DLD1 (cell line): ENCODE results near the gene SMAD6.
"Not testable (repeated sequence)": the region's sequence is repeated elsewhere in the genome, so short reads cannot be mapped to it uniquely, and the experiment has no call there.

Experiments
- in situ Hi-C: cut with HindIII; loops from 2 replicates; pipeline ENCODE4 v1.10.0; 2017; ENCODE audit warnings: low sequenced_read_pairs

The SMAD6 gene

GRCh38 chr15:66755298-66756068 is 53.4 kb downstream of the SMAD6 start:
- in situ Hi-C loops, result no loop called here

GRCh38 chr15:66756295-66756694 is 54.3 kb downstream of the SMAD6 start:
- in situ Hi-C loops, result no loop called here

- in situ Hi-C loops, result no loop called here
These were observed 55.0 kb downstream of the SMAD6 start for GRCh38 chr15:66757030-66757429.

GRCh38 chr15:66757521-66757920 is 55.5 kb downstream of the SMAD6 start:
- in situ Hi-C loops, result no loop called here

DNA sequence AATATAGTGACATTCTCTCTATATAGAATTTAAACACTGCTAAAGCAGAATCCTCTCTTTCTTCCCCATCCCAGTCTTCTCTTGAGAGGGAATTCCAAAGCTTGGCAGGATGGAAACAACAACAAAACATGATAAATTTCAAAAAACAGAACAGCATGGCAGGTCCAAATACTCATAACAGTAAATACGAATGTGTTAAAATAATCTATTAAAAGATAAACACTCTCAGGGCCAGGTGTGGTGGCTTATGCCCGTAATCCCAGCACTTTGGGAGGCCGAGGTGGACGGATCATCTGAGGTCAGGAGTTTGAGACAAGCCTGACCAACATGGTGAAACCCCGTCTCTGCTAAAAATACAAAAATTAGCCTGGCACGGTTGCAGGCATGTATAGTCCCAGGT is 56.2 kb downstream of the SMAD6 start:
- in situ Hi-C loops, result not testable (repeated sequence)

GRCh38 chr15:66758844-66759243 is 56.8 kb downstream of the SMAD6 start:
- in situ Hi-C loops, result no loop called here

DNA sequence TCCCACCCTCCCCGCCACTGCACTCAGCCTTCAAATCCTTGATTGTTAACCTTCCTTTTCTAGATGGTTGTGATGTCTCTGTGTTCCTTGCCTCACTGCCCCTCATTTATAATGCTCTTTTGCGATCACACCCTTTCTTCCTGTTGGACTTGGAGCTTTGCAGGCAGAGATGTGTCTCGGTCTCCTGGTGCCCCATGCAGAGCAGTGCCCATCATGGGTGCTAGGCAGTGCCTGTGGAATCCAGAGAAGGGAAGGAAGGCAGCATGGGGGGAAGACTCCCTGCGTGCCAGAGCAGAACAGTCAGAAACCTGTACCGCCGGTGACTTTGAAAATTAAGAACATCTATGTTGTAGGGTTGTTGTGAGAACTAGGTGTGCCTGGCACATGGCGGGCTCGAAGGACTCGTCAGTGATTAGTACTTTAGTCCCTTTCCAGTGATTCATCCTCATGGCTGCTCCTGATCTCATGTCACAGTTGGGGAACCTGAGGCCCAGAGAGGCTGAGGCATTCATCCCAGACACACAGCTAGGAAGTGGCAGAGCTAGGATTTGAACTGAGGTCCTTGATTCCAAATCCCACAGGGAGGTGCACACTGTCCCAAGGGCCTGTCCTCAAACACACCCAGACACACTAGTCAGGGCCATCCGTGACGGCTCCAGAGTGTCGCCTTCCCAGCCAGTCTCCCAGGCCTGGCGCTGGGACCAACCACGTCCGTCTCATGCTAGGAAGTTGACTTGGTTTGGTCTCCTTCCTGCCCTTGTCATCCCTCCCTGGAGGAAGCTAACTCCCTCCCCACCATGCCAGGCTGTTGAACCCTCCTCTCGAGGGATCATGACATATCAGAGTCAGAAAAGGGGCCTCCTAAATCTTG is 58.3 kb downstream of the SMAD6 start:
- in situ Hi-C loops, result no loop called here

- in situ Hi-C loops, result no loop called here
These were observed 59.1 kb downstream of the SMAD6 start for GRCh38 chr15:66760968-66761725.

DNA sequence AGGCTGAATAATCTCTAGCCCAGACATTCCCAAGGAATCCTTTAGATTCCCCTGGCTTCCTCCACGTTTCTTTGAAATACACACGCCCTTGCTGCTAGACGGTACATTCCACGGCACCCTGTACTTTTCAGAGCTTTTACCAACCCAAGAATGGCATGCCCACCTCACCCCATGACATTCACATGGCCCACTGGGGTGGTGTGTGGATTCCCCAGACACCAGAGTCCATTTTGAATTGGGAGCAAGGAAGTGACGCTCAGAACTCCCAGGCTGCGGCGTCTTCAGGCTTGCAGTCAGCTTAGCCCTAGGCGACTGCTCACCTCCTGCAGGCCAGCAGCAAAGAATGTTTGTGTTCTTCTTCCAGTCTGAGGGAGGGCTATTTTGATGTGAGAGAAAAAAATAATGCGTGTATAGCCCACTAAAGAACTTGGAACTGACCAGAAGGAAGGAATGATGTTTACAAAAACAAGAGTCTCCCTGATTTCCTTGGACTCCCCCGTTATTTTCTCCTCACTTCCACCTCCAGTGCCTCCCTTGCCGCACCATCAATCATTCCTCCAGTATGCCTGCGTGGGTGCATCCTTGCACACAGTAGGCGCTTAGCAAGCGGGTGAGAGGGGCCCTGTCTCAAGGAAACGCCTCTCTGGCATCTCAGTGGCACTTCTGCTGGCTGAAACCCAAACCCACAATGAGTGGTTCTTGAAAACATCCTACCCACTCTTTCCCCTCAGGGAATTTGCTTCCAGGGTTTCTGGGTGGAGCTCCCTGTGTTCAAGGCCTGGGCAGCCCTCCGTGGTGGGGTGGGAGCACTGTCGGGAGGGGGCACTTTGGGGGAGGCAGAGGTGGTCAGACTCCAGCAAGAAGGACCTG is 59.9 kb downstream of the SMAD6 start:
- in situ Hi-C loops, result no loop called here

DNA sequence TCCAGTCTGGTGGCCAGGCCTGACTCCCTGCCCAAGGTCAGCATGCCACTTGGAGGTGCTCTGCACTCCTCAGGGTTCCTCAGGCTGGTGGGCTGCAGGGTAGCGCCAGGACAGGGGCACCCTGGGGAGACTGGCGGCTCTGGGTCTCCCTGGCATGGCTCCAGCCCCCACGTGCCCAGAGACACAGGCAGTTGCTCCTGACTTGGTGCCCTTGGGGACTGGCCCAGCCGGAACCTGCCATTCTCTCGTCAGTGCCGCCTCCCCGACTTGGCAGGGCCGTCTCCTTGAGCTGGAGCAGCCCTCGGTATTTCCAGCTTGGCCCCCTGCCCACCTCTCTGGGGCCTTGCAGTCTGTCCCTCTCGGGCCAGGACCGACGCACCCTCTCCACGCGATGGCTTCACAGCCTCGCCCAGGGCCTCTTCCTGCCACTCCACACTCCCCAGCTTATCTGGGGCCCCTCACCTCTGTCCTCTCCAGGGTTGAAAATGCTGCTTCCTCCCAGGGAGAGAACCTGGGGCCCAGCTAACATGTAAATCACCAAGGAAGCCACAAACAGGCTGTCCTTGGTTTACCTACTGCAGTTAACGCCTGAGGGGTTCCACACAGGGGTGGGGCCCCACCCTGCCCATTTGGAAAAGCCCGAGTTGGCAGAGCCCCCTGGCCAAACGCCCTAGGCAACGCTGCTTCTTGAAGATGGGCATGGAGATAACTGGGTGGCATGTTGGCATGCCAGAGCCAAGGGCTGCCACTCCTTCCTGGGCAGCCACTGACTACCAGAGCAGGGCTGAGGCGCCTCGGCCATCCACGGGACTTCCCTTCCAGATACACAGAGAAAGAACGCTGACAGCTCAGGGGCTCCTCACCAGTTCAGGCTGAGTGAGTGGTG is 61.4 kb downstream of the SMAD6 start:
- in situ Hi-C loops, result no loop called here

GRCh38 chr15:66764072-66764786 is 62.2 kb downstream of the SMAD6 start:
- in situ Hi-C loops, result no loop called here

DNA sequence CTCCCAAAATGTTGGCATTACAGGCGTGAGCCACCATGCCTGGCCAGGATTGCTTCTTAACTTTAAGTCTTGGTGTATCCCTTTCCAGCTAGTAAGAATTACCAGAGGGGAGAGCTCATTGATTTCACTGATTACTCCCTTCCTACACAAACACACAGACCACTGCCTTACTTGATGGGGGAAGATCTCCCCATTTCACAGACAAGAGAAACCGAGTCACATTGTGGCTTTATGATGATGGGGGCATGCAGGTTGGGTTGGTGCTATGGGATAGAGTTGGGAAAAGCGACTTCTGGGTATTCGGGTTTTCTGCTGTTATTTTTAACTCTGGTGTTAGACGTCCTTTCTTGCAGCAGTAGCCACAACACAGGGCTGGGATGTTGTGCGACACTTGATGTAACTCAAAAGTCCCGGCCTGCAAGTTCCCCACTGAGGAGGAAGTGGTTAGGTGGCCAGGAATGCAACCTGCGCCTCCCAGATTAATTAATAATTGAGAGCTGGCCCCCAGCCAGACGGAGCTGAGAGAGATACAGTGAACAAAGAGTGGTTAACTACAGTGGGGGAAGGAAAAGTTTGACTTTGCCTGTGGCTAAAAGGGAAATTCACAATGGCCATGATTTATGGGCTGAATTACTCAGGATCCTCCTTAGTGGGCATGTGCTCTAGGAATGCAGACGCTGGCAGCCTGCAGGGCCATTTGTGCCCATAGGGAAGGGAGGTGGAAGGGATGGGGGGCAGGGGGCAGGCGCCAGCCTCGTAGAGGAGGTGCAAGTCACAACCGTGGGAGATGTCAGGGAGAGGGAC is 63.6 kb downstream of the SMAD6 start:
- in situ Hi-C loops, result no loop called here

DNA sequence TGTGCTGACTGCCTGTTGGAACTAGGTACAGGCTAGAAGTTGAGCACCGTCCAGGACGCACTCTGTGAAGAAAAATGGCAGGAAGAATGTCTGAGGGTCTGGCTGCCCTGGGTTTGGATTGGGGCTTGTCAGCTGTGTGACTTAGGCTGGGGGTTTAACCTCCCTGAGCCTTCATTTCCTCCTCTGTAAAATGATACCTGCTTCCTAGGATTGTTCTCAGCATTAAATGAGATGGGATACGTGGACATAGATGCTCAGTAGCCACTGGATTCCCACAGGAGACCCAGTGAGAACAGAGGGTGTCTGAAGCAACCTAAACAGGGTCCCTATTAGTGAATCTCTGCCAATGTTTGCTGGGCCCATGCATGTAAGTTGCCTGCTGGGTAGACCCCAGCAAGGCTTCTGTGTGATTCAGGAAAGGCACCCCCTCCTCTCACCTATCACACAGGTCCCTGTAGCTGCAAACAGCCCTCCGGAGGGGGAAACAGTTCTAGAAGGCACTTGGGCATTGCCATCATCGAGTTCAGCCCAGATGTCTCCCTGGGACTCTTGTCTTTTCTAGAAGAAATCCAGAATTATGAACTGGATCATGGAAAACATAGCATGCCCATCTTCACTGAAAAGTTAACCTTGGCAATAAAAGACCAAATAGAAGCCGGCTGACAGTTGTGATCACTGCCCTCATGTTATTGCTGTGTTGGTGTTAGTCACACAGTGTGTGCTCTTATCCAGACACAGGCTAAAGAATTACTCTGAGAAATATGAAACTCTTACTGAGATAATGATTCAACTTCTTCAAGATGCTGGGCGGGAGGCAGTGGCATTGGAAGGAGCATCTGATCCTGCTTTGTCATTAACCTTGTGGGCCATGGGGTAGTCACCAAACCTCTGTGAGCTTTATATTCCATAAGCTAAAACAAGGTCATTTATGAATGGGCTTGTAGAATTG is 64.5 kb downstream of the SMAD6 start:
- in situ Hi-C loops, result no loop called here

DNA sequence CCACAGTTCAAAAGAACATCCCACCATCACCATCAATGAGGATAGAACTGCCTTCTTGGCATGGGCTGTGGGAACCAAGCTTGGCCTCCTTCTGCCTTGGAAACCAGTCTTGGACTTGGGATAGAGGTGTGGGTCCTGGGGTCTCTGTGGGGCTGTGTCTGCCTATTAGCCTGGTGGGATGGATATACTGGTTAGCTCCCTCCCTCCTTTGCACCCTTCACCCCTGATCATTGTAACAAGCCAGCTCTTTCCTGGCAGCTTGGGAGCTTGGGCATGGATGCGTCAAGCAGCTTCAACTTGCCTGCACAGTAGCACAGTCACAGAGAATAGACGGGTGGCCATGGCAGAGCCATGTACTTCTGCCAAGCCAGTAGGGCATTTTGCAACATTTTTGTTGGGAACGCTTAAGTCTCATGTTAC is 65.2 kb downstream of the SMAD6 start:
- in situ Hi-C loops, result no loop called here

GRCh38 chr15:66768987-66769386 is 67.0 kb downstream of the SMAD6 start:
- in situ Hi-C loops, result no loop called here

- in situ Hi-C loops, result no loop called here
These were observed 68.7 kb downstream of the SMAD6 start for GRCh38 chr15:66770518-66771350.
